Esophagus muscularis mucosa (tissue), 4 donors: ENCODE results near the gene PLD1. TPM values are rescaled to one million over a fixed set of nuclear protein-coding genes. Genes with fewer than 3 reads are reported as not detected.

Experiments used
- DNase-seq: peaks from one replicate; pipeline ENCODE4 v3.0.0-alpha.2; 2017; ENCODE audit errors: extremely low spot score
- H3K27ac ChIP-seq, 4 donors: fragments of 200-600 bp; sonication (generic); replicated peaks in 1 of 4; 1 replicate in 3 of 4; 2 replicates in 1 of 4; pipeline ENCODE4 v1.5.1; 2016 to 2019; ENCODE audit warnings: mild to moderate bottlenecking in 1 of 4
- H3K27me3 ChIP-seq, 4 donors: fragments of 200-600 bp; sonication (generic); one replicate each; pipeline versions ENCODE4 v1.5.1 to v1.6.0; 2016 to 2019
- H3K36me3 ChIP-seq, 4 donors: fragments of 200-600 bp; sonication (generic); one replicate each; pipeline ENCODE4 v1.5.1; 2016 to 2019
- H3K4me1 ChIP-seq, 4 donors: fragments of 200-600 bp; sonication (generic); one replicate each; pipeline ENCODE4 v1.5.1; 2016 to 2019
- H3K4me3 ChIP-seq, 4 donors: fragments of 200-600 bp; sonication (generic); 1 replicate in 2 of 4; 2 replicates in 2 of 4; pipeline ENCODE4 v1.5.1; 2016 to 2019; ENCODE audit warnings: mild to moderate bottlenecking in 4 of 4, moderate library complexity in 1 of 4
- H3K9me3 ChIP-seq, 4 donors: fragments of 200-600 bp; sonication (generic); 1 replicate in 3 of 4; 2 replicates in 1 of 4; pipeline ENCODE4 v1.5.1; 2016 to 2019
- EP300 ChIP-seq: sonication (generic); formaldehyde crosslinking; IDR thresholded peaks from one replicate; pipeline ENCODE4 v1.6.1; 2017; ENCODE audit warnings: antibody characterized with exemption
- POLR2A ChIP-seq: fragments of 450-650 bp; IDR thresholded peaks from one replicate; pipeline ENCODE4 v1.6.1; 2017; ENCODE audit warnings: antibody characterized with exemption, moderate library complexity, mild to moderate bottlenecking, low read depth
- POLR2AphosphoS5 ChIP-seq, 2 donors: sonication (generic); formaldehyde crosslinking; IDR thresholded peaks; one replicate each; pipeline ENCODE4 v1.6.1; 2017; ENCODE audit warnings: antibody characterized with exemption in 2 of 2
- WGBS: methylation state at CpG from one replicate; pipeline ENCODE4 v1.1.5; 2018; 5-methylcytosine and 5-hydroxymethylcytosine counted together
- intact Hi-C: fragments of 100-400 bp; cut with DNase I; formaldehyde crosslinking; loops from one replicate; pipeline ENCODE4 v1.15.1; 2023
- total RNA-seq, 4 donors: library from RNA; depleted of rRNA; stranded (reverse); fragments of >200 nt; gene quantifications; one replicate each; pipeline versions ENCODE4 v1.1.0 to v1.2.1, GENCODE V29; 2016
- TF ChIP-seq, protein P1 (sequence below), 3 experiments: fragments of 200-600 bp in 2 of 3; fragments of 450-650 bp in 1 of 3; sonication (generic) in 2 of 3; IDR thresholded peaks; one replicate each; pipeline ENCODE4 v1.5.1; 2017 to 2019; ENCODE audit warnings: antibody characterized with exemption in 3 of 3, mild to moderate bottlenecking in 2 of 3, moderate library complexity in 1 of 3

Gene PLD1
- total RNA-seq, 4 donors from 2014 or later = 12.4 to 21.1 (median 18.5) TPM

DNA sequence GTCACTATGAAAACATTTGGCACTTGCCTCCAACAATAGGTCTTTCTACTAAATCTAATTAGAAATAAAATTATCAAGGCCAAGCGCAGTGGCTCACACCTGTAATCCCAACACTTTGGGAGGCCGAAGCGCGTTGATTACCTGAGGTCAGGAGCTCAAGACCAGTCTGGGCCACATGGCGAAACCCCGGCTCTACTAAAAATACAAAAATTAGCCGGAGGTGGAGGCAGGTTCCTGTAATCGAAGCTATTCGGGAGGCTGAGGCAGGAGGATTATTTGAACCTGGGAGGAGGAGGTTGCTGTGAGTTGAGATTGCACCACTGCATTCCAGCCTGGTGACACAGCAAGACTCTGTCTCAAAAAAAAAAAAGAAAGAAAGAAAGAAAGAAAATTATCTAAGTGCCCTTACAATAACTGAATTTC lies 1.6 kb upstream of the PLD1 start:
- 98% methylated on average over 9 of the region's 9 CpGs for WGBS
- intact Hi-C loops = loop anchor here (10.0 kb wide), 1 partner anchor 253 kb away; no protein-coding TSS in a partner anchor

DNA sequence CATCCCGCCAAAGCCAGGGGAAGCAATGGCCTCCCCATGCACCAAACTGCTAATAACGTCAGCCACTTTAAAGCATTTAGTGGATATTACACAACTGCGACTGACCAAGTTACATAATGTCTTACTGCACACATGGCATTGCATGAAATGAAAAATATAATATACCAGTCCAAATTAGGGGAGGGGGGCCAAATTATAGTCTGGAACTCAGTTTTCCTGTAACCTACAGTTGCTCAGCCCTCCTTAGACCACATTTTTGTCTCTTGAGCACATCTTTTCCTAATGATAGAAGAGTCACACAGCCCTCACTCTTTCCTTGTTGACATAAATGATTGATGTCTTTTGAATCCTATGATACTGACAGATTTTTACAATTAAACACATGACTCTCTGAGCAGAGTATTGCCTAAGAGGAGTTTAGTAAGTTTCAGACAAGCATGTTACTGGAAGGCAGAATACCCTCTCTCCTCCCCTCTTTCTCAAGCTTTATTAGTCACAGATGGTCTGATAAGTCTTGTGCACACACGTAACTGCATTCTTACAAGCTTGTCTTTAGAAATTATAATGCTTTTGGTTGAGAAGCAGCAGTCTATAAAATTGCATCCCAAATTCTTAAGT lies 1.1 kb upstream of the PLD1 start:
- Histone ChIP-seq H3K36me3 (no peaks in the 10 kb centered on the region), H3K4me3 (peak overlapping the region in 2 of 4 donors; percentile 67 to 75), H3K27ac (peak overlapping the region; percentile 88 to 94 (median 92)), H3K9me3 (no peaks in the 10 kb centered on the region), H3K27me3 (no peaks in the 10 kb centered on the region), H3K4me1 (peaks cover 15 to 33% (median 30%) of the 10 kb centered on the region in 4 donors)
- intact Hi-C loops = loop anchor here (10.0 kb wide), 1 partner anchor 253 kb away; no protein-coding TSS in a partner anchor
- WGBS = 58% methylated on average over 4 of the region's 4 CpGs
- TF ChIP-seq EP300 = no peak
- TF ChIP-seq POLR2AphosphoS5 (IDR thresholded peaks at IDR 0.05) = peak; percentile 34 to 72
- no peak for DNase-seq

More for the DNA sequence above, 1.6 kb upstream of the PLD1 start:
- Histone ChIP-seq H3K36me3 (no peaks in the 10 kb centered on the region), H3K4me1 (peaks cover 10 to 28% (median 24%) of the 10 kb centered on the region in 4 donors), H3K9me3 (no peaks in the 10 kb centered on the region), H3K27ac (peak overlapping the region; percentile 88 to 94 (median 92)), H3K27me3 (no peaks in the 10 kb centered on the region), H3K4me3 (no peak overlapping the region)
- TF ChIP-seq, protein P1, sequence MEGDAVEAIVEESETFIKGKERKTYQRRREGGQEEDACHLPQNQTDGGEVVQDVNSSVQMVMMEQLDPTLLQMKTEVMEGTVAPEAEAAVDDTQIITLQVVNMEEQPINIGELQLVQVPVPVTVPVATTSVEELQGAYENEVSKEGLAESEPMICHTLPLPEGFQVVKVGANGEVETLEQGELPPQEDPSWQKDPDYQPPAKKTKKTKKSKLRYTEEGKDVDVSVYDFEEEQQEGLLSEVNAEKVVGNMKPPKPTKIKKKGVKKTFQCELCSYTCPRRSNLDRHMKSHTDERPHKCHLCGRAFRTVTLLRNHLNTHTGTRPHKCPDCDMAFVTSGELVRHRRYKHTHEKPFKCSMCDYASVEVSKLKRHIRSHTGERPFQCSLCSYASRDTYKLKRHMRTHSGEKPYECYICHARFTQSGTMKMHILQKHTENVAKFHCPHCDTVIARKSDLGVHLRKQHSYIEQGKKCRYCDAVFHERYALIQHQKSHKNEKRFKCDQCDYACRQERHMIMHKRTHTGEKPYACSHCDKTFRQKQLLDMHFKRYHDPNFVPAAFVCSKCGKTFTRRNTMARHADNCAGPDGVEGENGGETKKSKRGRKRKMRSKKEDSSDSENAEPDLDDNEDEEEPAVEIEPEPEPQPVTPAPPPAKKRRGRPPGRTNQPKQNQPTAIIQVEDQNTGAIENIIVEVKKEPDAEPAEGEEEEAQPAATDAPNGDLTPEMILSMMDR (IDR thresholded peaks at IDR 0.05) = no peak
- TF ChIP-seq EP300 = no peak
- no peak for TF ChIP-seq POLR2A
- no peak for TF ChIP-seq POLR2AphosphoS5 (IDR thresholded peaks at IDR 0.05)
- no peak for DNase-seq

DNA sequence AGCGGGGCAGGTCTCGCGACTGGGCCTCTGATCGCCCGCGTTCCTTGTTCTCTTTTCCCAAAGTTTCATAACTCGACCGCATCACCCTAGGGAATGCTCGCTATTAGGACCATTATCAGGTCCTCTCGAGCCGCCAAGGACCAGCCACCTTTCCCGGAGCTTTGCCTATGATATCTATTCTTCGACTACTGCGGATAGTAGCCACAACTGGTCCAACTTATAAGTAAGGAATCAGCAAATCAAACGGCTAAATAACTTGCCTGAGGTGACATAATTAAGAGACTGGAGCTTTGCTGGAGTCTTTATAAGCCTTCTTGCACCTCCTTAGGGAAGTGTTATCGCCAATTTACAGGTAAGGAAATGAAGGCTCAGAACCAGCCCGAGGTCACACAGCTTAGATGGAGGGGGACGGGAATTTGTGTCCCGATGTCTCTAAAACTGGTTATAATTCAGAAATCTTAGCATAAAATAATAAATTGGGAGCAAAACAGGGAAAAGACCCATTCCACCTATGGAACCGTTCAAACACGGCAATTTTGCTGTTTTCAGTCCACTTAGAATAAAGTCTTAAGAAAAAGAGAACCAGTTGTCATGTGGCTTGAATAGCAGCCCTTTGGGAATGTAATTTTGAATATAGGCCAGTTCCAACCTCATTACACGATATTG lies 479 bp upstream of the PLD1 start:
- intact Hi-C loops = loop anchor here (10.0 kb wide), 1 partner anchor 254 kb away; no protein-coding TSS in a partner anchor
- 23% methylated on average over 22 of the region's 22 CpGs for WGBS
- DNase-seq = no peak

DNA sequence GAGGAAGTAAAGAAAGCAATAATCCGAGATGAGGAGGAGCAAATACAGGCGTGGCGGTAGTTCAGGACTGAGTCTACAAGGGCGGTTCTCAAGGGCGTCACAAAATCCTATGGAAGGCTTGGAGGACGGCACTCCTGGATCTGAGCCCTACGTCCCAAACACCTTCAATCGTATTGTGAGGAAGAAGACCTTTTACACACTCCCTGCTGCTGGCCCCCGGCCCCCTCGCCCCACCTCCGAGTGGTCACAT lies 747 bp downstream of the PLD1 start:
- no peak for DNase-seq
- Histone ChIP-seq H3K4me1 (peaks cover 31 to 52% (median 48%) of the 10 kb centered on the region in 4 donors), H3K36me3 (no peaks in the 10 kb centered on the region), H3K9me3 (no peaks in the 10 kb centered on the region), H3K27ac (peak overlapping the region; percentile 88 to 94 (median 92)), H3K27me3 (no peaks in the 10 kb centered on the region), H3K4me3 (peak overlapping the region; percentile 67 to 79 (median 72))
- intact Hi-C loops = no loop called here
- TF ChIP-seq POLR2AphosphoS5 (IDR thresholded peaks at IDR 0.05) = no peak
- TF ChIP-seq, protein P1 (IDR thresholded peaks at IDR 0.05) = no peak
- TF ChIP-seq EP300 = no peak
- 0% methylated on average over 7 of the region's 11 CpGs for WGBS

More for the DNA sequence above, 479 bp upstream of the PLD1 start:
- peaks cover 21 to 40% (median 36%) of the 10 kb centered on the region in 4 donors for H3K4me1 ChIP-seq
- TF ChIP-seq EP300 (no peak), POLR2AphosphoS5 (IDR thresholded peaks at IDR 0.05) (no peak), POLR2A (no peak)
- TF ChIP-seq, protein P1 (IDR thresholded peaks at IDR 0.05) = no peak
- H3K9me3 ChIP-seq = no peaks in the 10 kb centered on the region
- H3K27me3 ChIP-seq = no peaks in the 10 kb centered on the region
- no peaks in the 10 kb centered on the region for H3K36me3 ChIP-seq
- peak overlapping the region; percentile 88 to 94 (median 92) for H3K27ac ChIP-seq
- peak overlapping the region; percentile 67 to 79 (median 72) for H3K4me3 ChIP-seq

DNA sequence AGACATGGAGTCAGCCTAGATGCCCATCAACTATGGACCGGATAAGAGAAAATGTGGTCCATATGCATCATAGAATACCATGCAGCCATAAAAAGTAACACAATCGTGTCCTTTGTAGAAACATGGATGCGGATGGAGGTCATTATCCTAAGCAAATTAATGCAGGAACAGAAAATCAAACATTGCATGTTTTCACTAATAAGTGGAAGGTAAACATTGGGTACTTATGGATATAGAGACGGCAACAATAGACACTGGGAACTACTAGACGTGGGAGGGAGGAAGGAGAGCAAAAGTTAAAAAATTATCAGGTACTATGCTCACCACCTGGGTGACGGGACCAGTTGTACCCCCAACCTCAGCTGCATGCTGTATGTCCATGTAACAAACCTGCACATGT lies 2.5 kb downstream of the PLD1 start:
- H3K36me3 ChIP-seq = no peaks in the 10 kb centered on the region
- peaks cover 44 to 67% (median 57%) of the 10 kb centered on the region in 4 donors for H3K4me1 ChIP-seq
- WGBS = 95% methylated on average over 6 of the region's 6 CpGs
- H3K27me3 ChIP-seq = no peaks in the 10 kb centered on the region
- no peak for DNase-seq
- no peak overlapping the region for H3K4me3 ChIP-seq
- H3K9me3 ChIP-seq = no peaks in the 10 kb centered on the region
- TF ChIP-seq, protein P1 (IDR thresholded peaks at IDR 0.05) = no peak
- TF ChIP-seq POLR2AphosphoS5 (IDR thresholded peaks at IDR 0.05) (no peak), EP300 (no peak), POLR2A (no peak)
- intact Hi-C loops = no loop called here
- H3K27ac ChIP-seq = peak overlapping the region; percentile 4 to 88 (median 80)
